OCI-LY7 (cell line): ENCODE data around the gene ELAVL2. TPM values are rescaled to one million over a fixed set of nuclear protein-coding genes. Genes with fewer than 3 reads are reported as not detected.

Source experiments
- BruUV-seq: library from RNA; stranded (reverse); fragments of 400-500 nt; replicated peaks from 2 replicates; lab custom pipeline; 2021; lab: Mats Ljungman, UMichigan
- CTCF ChIA-PET: fragments of 300-600 bp; sonication (Branson Sonifier 250); formaldehyde crosslinking; loops from one replicate; lab custom pipeline; 2022; ENCODE audit warnings: antibody characterized with exemption; ENCODE audit not compliant: unreplicated experiment; lab: Charles Lee
- POLR2A ChIA-PET: fragments of 300-600 bp; sonication (Branson Sonifier 250); formaldehyde crosslinking; loops from one replicate; lab custom pipeline; 2022; ENCODE audit warnings: antibody characterized with exemption; lab: Charles Lee
- DNase-seq: peaks from one replicate; pipeline ENCODE4 v3.0.0-alpha.2; 2015; ENCODE audit warnings: low spot score
- H2AFZ ChIP-seq: fragments of 200-600 bp; sonication (generic), shearing (Covaris generic); 2 replicates; pipeline ENCODE4 v1.6.1; 2014; ENCODE audit warnings: mild to moderate bottlenecking, antibody characterized with exemption, low read length, moderate library complexity
- H3K27ac ChIP-seq: fragments of 200-600 bp; sonication (generic); 2 replicates; pipeline ENCODE4 v1.5.1; 2014; ENCODE audit warnings: mixed run types, low read depth, mild to moderate bottlenecking, moderate library complexity, low read length, inconsistent platforms; ENCODE audit not compliant: poor library complexity, severe bottlenecking
- H3K36me3 ChIP-seq: fragments of 200-600 bp; sonication (generic); 2 replicates; pipeline ENCODE4 v1.6.1; 2014; ENCODE audit warnings: mild to moderate bottlenecking, antibody characterized with exemption, low read length, moderate library complexity, mixed read lengths; ENCODE audit not compliant: insufficient read depth
- H3K4me1 ChIP-seq: fragments of 200-600 bp; sonication (generic); 2 replicates; pipeline ENCODE4 v1.5.1; 2014; ENCODE audit warnings: mild to moderate bottlenecking, low read length; ENCODE audit not compliant: insufficient read depth, poor library complexity, severe bottlenecking
- H3K4me2 ChIP-seq: fragments of 200-600 bp; sonication (generic); 2 replicates; pipeline ENCODE4 v1.6.1; 2014; ENCODE audit warnings: mild to moderate bottlenecking, low read length
- H3K4me3 ChIP-seq: fragments of 200-600 bp; sonication (generic); 2 replicates; pipeline ENCODE4 v1.5.1; 2014; ENCODE audit warnings: mild to moderate bottlenecking, low read depth, low read length; ENCODE audit not compliant: poor library complexity, severe bottlenecking
- H3K79me2 ChIP-seq: fragments of 200-600 bp; sonication (generic); 2 replicates; pipeline ENCODE4 v1.6.1; 2016; ENCODE audit warnings: low read depth, mild to moderate bottlenecking, low read length, moderate library complexity, mixed read lengths; ENCODE audit not compliant: insufficient read depth
- H3K9me2 ChIP-seq: fragments of 200-600 bp; sonication (generic); 2 replicates; pipeline ENCODE4 v1.6.1; 2016; ENCODE audit warnings: mild to moderate bottlenecking, low read length, mixed read lengths; ENCODE audit not compliant: insufficient read depth
- H3K9me3 ChIP-seq: fragments of 200-600 bp; sonication (generic); 2 replicates; pipeline ENCODE4 v1.6.1; 2014; ENCODE audit warnings: mild to moderate bottlenecking, mixed run types, low read length, mixed read lengths
- H4K20me1 ChIP-seq: fragments of 200-600 bp; sonication (generic); 2 replicates; pipeline ENCODE4 v1.6.1; 2014; ENCODE audit warnings: mild to moderate bottlenecking, antibody characterized with exemption, low read length, moderate library complexity, mixed read lengths; ENCODE audit not compliant: insufficient read depth
- EZH2phosphoT487 ChIP-seq: fragments of 200-600 bp; sonication (generic); IDR thresholded peaks from 2 replicates; pipeline ENCODE4 v1.6.1; 2018; ENCODE audit warnings: low read depth, borderline replicate concordance, mild to moderate bottlenecking, mixed run types, antibody characterized with exemption, low read length, moderate library complexity, mixed read lengths
- intact Hi-C: fragments of 100-400 bp; cut with micrococcal nuclease; formaldehyde crosslinking; loops from one replicate; pipeline ENCODE4 v1.10.0; 2022; ENCODE audit not compliant: unreplicated experiment
- total RNA-seq, 2 experiments: library from RNA; depleted of rRNA in 1 of 2; stranded (reverse); fragments of >200 nt in 1 of 2; shearing (Covaris generic) in 1 of 2; gene quantifications; 2 replicates each; pipeline ENCODE4 v1.2.3, GENCODE V29; 2014 to 2022
- TF ChIP-seq, protein P1 (sequence below): fragments of 200-600 bp; sonication (generic); conservative IDR thresholded peaks from 2 replicates; pipeline ENCODE4 v1.5.1; 2014; ENCODE audit warnings: mild to moderate bottlenecking, antibody characterized with exemption, low read length, moderate library complexity, mixed read lengths

ELAVL2 gene
- total RNA-seq, 2 experiments from 2014 or later, result not detected

DNA sequence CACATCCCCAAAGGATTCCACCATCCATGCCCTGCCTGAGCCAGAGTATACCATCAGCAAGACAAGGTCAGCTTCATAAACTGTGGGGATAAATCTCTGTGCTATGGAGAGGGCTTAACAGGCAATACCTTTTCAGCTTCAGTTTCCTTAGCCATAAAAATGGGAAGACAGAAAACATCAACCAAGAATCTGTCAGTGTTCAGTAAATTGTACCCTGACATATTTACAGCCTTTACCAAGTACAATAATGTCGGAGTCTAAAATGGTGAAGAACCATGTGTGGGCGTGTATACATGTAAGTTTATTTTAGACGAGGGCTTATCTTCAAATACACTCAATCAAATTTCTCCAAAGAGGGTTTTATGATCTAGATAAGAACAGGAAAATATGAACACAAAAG lies 94.7 kb downstream of the ELAVL2 start:
- Histone ChIP-seq H3K4me1 (no peaks in the 10 kb centered on the region), H3K27ac (no peak overlapping the region), H3K9me3 (no peaks in the 10 kb centered on the region), H4K20me1 (no peaks in the 10 kb centered on the region), H3K36me3 (no peaks in the 10 kb centered on the region), H2AFZ (no peak overlapping the region), H3K4me3 (no peak overlapping the region), H3K9me2 (no peaks in the 10 kb centered on the region), H3K4me2 (no peak overlapping the region), H3K79me2 (no peaks in the 10 kb centered on the region)
- no peak for DNase-seq
- ChIA-PET CTCF (no interaction called here), POLR2A (no interaction called here)
- TF ChIP-seq, protein P1, sequence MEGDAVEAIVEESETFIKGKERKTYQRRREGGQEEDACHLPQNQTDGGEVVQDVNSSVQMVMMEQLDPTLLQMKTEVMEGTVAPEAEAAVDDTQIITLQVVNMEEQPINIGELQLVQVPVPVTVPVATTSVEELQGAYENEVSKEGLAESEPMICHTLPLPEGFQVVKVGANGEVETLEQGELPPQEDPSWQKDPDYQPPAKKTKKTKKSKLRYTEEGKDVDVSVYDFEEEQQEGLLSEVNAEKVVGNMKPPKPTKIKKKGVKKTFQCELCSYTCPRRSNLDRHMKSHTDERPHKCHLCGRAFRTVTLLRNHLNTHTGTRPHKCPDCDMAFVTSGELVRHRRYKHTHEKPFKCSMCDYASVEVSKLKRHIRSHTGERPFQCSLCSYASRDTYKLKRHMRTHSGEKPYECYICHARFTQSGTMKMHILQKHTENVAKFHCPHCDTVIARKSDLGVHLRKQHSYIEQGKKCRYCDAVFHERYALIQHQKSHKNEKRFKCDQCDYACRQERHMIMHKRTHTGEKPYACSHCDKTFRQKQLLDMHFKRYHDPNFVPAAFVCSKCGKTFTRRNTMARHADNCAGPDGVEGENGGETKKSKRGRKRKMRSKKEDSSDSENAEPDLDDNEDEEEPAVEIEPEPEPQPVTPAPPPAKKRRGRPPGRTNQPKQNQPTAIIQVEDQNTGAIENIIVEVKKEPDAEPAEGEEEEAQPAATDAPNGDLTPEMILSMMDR, result no peak
- no peak for TF ChIP-seq EZH2phosphoT487
- intact Hi-C loops, result no loop called here
- no TSS peak for BruUV-seq

DNA sequence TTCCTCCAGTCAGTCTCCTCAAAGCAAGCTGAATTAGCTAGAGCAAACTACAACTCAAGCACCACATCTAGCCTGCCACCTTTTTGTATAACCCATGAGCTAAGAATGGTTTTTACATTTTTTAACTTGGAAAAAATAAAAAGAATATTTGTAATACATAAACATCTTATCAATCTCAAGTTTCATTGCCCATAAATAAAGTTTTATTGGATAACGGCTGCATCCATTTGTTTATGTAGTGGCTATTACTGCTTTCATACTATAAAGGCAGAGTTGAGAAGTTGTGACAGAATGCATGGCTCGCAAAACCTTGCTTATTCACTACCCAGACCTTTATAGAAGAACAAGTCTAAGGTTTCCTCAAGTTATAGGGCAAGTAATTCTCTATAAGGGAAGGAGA lies 95.7 kb downstream of the ELAVL2 start:
- BruUV-seq, result no TSS peak
- no peaks in the 10 kb centered on the region for H3K9me2 ChIP-seq
- H3K27ac ChIP-seq, result no peak overlapping the region
- no peaks in the 10 kb centered on the region for H3K9me3 ChIP-seq
- DNase-seq, result no peak
- ChIA-PET CTCF (no interaction called here), POLR2A (no interaction called here)
- H3K4me2 ChIP-seq, result no peak overlapping the region
- no peaks in the 10 kb centered on the region for H3K79me2 ChIP-seq
- TF ChIP-seq, protein P1, result no peak
- TF ChIP-seq EZH2phosphoT487, result no peak
- no peaks in the 10 kb centered on the region for H3K36me3 ChIP-seq
- H4K20me1 ChIP-seq, result no peaks in the 10 kb centered on the region
- intact Hi-C loops, result no loop called here
- no peak overlapping the region for H3K4me3 ChIP-seq
- no peak overlapping the region for H2AFZ ChIP-seq
- no peaks in the 10 kb centered on the region for H3K4me1 ChIP-seq

DNA sequence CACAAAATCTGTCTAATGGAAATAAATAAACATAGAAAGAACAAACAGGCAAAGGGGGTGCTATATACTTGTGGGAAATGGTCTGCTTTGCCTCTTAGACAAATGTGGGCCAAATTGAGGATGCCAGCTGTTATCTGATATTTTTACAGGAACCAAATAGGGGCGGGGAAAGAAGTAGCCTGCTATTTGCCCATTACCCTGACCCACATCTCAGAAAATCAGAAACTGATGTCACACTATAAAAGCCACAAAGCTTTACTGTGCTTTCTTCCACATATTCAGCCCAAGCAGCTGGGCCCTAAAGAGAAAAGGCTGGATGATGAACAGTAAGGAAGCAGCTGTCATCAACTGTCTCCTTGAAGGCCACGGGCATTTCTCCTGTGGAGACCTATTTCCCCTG lies 97.3 kb downstream of the ELAVL2 start:
- no peak overlapping the region for H3K27ac ChIP-seq
- no peaks in the 10 kb centered on the region for H3K9me3 ChIP-seq
- TF ChIP-seq EZH2phosphoT487, result no peak
- TF ChIP-seq, protein P1, result no peak
- H4K20me1 ChIP-seq, result no peaks in the 10 kb centered on the region
- no peaks in the 10 kb centered on the region for H3K36me3 ChIP-seq
- H3K9me2 ChIP-seq, result no peaks in the 10 kb centered on the region
- no peaks in the 10 kb centered on the region for H3K4me1 ChIP-seq
- no peak overlapping the region for H3K4me3 ChIP-seq
- no peaks in the 10 kb centered on the region for H3K79me2 ChIP-seq
- CTCF ChIA-PET, result no interaction called here
- no peak overlapping the region for H3K4me2 ChIP-seq
- POLR2A ChIA-PET, result interaction anchor here (0.8 kb wide), 1 partner anchor 29 kb away, joined by 3 read pairs; no protein-coding TSS in a partner anchor
- no peak for DNase-seq
- BruUV-seq, result no TSS peak
- intact Hi-C loops, result no loop called here
- H2AFZ ChIP-seq, result no peak overlapping the region
